Suprapubic skin (tissue), 3 donors: ENCODE data around the gene BHLHE41.

Source experiments
- EP300 ChIP-seq: sonication (generic); formaldehyde crosslinking; IDR thresholded peaks from one replicate; pipeline ENCODE4 v1.6.1; 2017; ENCODE audit warnings: antibody characterized with exemption
- TF ChIP-seq, protein P1 (sequence below), 2 donors: fragments of 200-600 bp in 1 of 2; fragments of 450-650 bp in 1 of 2; sonication (generic) in 1 of 2; IDR thresholded peaks; one replicate each; pipeline ENCODE4 v1.5.1; 2016 to 2019; ENCODE audit warnings: antibody characterized with exemption in 2 of 2, mild to moderate bottlenecking in 1 of 2, moderate library complexity in 1 of 2

DNA sequence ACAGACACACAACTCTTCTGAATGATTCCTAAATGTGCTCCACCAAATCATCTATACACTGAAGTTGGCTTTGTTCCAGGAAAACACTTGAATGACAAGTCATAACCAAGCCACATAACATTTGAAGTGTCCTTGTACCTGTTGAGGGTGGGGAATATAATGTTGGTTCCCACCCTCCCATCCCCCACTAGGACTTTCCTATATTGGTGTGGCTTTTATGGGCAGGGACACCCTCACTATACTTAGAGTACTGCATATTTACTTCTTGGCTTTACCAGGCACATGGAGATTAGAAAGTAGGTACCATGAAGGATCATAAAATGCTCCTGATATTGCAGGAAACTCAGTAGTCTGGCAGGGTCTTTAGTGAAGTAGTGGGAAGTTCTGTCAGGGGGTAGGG lies 9.7 kb upstream of the BHLHE41 start:
- TF ChIP-seq, protein P1, sequence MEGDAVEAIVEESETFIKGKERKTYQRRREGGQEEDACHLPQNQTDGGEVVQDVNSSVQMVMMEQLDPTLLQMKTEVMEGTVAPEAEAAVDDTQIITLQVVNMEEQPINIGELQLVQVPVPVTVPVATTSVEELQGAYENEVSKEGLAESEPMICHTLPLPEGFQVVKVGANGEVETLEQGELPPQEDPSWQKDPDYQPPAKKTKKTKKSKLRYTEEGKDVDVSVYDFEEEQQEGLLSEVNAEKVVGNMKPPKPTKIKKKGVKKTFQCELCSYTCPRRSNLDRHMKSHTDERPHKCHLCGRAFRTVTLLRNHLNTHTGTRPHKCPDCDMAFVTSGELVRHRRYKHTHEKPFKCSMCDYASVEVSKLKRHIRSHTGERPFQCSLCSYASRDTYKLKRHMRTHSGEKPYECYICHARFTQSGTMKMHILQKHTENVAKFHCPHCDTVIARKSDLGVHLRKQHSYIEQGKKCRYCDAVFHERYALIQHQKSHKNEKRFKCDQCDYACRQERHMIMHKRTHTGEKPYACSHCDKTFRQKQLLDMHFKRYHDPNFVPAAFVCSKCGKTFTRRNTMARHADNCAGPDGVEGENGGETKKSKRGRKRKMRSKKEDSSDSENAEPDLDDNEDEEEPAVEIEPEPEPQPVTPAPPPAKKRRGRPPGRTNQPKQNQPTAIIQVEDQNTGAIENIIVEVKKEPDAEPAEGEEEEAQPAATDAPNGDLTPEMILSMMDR (IDR thresholded peaks at IDR 0.05) = no peak
- no peak for TF ChIP-seq EP300
